SK-N-MC (cell line): Measurements from ENCODE around the gene CCR5AS.

Experiments
- EZH2 ChIP-seq: fragments of 200-600 bp; sonication (generic); IDR thresholded peaks from one replicate; pipeline ENCODE4 v1.6.1; 2017; ENCODE audit warnings: antibody characterized with exemption
- FOXP2 ChIP-seq: optimal IDR thresholded peaks from 2 replicates; pipeline ENCODE3; 2011; ENCODE audit warnings: mild to moderate bottlenecking, moderate library complexity; ENCODE audit not compliant: insufficient read depth; ENCODE audit errors: extremely low read length, control extremely low read depth
- POLR2AphosphoS5 ChIP-seq: IDR thresholded peaks from 2 replicates; pipeline ENCODE4 v1.6.1; 2012; ENCODE audit warnings: mild to moderate bottlenecking, low read depth, low read length, borderline replicate concordance

GRCh38 chr3:46369675-46370132 lies 37.2 kb downstream of the CCR5AS start:
- TF ChIP-seq POLR2AphosphoS5, result no peak
- no peak for TF ChIP-seq EZH2
- TF ChIP-seq FOXP2, result no peak
